Measurements from ENCODE around the gene CBX5. TPM values are rescaled to one million over a fixed set of nuclear protein-coding genes. Genes with fewer than 3 reads are reported as not detected.

Gene CBX5
- total and polyA plus RNA-seq, 2 donors (not counting 1 experiment from before 2014, with no cell fraction given): 27.7 to 64.0 TPM

DNA sequence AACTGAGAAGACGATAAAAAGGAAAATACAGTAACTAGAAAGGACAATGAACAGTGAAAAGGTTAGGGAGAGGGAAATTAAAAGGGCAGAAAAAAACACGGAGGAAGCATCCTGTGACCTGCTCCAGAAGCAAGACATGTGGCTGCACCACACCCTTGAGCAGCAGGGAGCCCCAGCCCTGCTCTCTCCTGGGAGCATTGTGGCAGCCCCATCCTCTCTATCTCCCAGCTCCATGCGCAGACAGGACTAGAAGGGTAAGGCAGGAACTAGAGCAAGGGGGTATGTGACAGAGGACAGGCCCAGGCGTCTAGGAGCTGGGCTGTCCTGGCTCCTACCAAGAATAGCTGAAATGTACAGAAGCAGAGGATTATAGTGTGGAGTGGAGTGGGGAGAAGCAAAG lies 52.5 kb downstream of the CBX5 start:
- Histone ChIP-seq H3K9ac (ENCODE audit: insufficient read depth, low read length) (no peak overlapping the region), H3K79me2 (ENCODE audit: control insufficient read depth, insufficient read depth, low read length) (no peaks in the 10 kb centered on the region), H3K4me2 (ENCODE audit: extremely low read depth, insufficient read depth, low read length) (no peak overlapping the region), H3K4me1 (ENCODE audit: control insufficient read depth, extremely low read depth, insufficient read depth, low read length) (peaks cover 15% of the 10 kb centered on the region), H3K27me3 (ENCODE audit: control insufficient read depth, insufficient read depth, low read length) (no peaks in the 10 kb centered on the region), H3K4me3 (replicated peaks in 1 of 4; ENCODE audit: control extremely low read depth in 1 of 4, insufficient read depth in 1 of 4, low read depth in 3 of 4, low read length in 4 of 4) (no peak overlapping the region), H3K27ac (ENCODE audit: insufficient read depth, low read length) (no peak overlapping the region), H2AFZ (ENCODE audit: low read length) (no peak overlapping the region), H3K36me3 (ENCODE audit: control insufficient read depth, insufficient read depth, low read length) (peaks cover 2% of the 10 kb centered on the region), H4K20me1 (ENCODE audit: control insufficient read depth, extremely low read depth, insufficient read depth, low read length) (no peaks in the 10 kb centered on the region), H3K9me3 (ENCODE audit: control insufficient read depth, insufficient read depth, low read depth, low read length) (no peaks in the 10 kb centered on the region)
- TF ChIP-seq EZH2 (IDR thresholded peaks at IDR 0.05; ENCODE audit: low read length, missing control alignments): no peak
- TF ChIP-seq, protein P1, sequence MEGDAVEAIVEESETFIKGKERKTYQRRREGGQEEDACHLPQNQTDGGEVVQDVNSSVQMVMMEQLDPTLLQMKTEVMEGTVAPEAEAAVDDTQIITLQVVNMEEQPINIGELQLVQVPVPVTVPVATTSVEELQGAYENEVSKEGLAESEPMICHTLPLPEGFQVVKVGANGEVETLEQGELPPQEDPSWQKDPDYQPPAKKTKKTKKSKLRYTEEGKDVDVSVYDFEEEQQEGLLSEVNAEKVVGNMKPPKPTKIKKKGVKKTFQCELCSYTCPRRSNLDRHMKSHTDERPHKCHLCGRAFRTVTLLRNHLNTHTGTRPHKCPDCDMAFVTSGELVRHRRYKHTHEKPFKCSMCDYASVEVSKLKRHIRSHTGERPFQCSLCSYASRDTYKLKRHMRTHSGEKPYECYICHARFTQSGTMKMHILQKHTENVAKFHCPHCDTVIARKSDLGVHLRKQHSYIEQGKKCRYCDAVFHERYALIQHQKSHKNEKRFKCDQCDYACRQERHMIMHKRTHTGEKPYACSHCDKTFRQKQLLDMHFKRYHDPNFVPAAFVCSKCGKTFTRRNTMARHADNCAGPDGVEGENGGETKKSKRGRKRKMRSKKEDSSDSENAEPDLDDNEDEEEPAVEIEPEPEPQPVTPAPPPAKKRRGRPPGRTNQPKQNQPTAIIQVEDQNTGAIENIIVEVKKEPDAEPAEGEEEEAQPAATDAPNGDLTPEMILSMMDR (conservative IDR thresholded peaks at IDR 0.05 in 1 of 2, IDR thresholded peaks at IDR 0.05 in 1 of 2; ENCODE audit: low read depth in 1 of 2, low read length in 2 of 2): no peak
- DNase-seq (ENCODE audit: low read depth in 2 of 2): no peak

DNA sequence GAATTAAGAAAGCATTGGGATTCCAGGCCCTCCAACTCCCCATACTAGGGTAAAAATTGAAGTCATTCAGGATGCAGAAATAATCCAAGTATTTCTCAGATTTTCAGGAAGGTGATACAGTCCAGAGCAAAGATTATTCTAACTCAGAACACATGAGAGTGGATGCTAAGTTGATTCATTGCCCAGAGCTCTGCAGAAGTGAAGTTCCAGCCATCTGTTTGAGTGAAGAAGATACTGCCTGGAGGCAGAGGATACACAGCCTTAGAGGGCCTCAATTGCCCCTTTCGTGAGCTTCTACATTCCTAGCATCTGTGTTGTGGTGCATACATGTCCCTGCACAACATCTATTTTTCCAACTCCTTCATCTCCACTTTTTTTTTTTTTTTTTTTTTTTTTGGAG lies 54.3 kb downstream of the CBX5 start:
- Histone ChIP-seq H4K20me1 (ENCODE audit: control insufficient read depth, extremely low read depth, insufficient read depth, low read length) (no peaks in the 10 kb centered on the region), H3K27me3 (ENCODE audit: control insufficient read depth, insufficient read depth, low read length) (no peaks in the 10 kb centered on the region), H3K4me1 (ENCODE audit: control insufficient read depth, extremely low read depth, insufficient read depth, low read length) (peaks cover 20% of the 10 kb centered on the region), H3K4me2 (ENCODE audit: extremely low read depth, insufficient read depth, low read length) (no peak overlapping the region), H3K79me2 (ENCODE audit: control insufficient read depth, insufficient read depth, low read length) (no peaks in the 10 kb centered on the region), H3K9me3 (ENCODE audit: control insufficient read depth, insufficient read depth, low read depth, low read length) (no peaks in the 10 kb centered on the region), H3K36me3 (ENCODE audit: control insufficient read depth, insufficient read depth, low read length) (no peaks in the 10 kb centered on the region), H3K4me3 (replicated peaks in 1 of 4; ENCODE audit: control extremely low read depth in 1 of 4, insufficient read depth in 1 of 4, low read depth in 3 of 4, low read length in 4 of 4) (no peak overlapping the region), H3K27ac (ENCODE audit: insufficient read depth, low read length) (no peak overlapping the region), H2AFZ (ENCODE audit: low read length) (no peak overlapping the region), H3K9ac (ENCODE audit: insufficient read depth, low read length) (no peak overlapping the region)
- TF ChIP-seq, protein P1 (conservative IDR thresholded peaks at IDR 0.05 in 1 of 2, IDR thresholded peaks at IDR 0.05 in 1 of 2; ENCODE audit: low read depth in 1 of 2, low read length in 2 of 2): no peak
- no peak for TF ChIP-seq EZH2 (IDR thresholded peaks at IDR 0.05; ENCODE audit: low read length, missing control alignments)
- DNase-seq (ENCODE audit: low read depth in 2 of 2): no peak

DNA sequence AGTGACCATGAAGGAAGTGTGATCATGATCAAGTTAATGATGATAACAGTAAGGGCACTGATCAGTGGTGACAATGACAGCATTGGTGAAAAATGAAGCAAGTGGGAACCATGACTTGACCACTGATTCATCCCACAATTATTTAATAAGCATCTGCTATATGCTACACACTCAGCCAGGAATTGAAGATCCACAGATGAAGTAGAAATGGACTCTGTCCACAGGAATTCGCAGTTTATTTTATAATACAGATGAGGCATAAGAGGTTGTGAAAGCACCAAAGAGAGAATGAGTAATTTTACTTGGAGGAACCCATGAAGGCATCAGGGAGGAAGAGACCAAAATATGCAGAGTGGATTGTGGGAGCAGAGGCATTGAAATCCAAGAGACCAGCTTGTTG lies 57.3 kb downstream of the CBX5 start:
- peak overlapping the region; percentile 36 for H2AFZ ChIP-seq (ENCODE audit: low read length)
- peak overlapping the region; percentile 48 for H3K4me2 ChIP-seq (ENCODE audit: extremely low read depth, insufficient read depth, low read length)
- no peaks in the 10 kb centered on the region for H3K36me3 ChIP-seq (ENCODE audit: control insufficient read depth, insufficient read depth, low read length)
- no peak overlapping the region for H3K9ac ChIP-seq (ENCODE audit: insufficient read depth, low read length)
- H3K27ac ChIP-seq (ENCODE audit: insufficient read depth, low read length): peak overlapping the region; percentile 78
- DNase-seq (ENCODE audit: low read depth in 2 of 2): peak; percentile 93 to 98
- H3K4me1 ChIP-seq (ENCODE audit: control insufficient read depth, extremely low read depth, insufficient read depth, low read length): peaks cover 15% of the 10 kb centered on the region
- TF ChIP-seq, protein P1 (conservative IDR thresholded peaks at IDR 0.05 in 1 of 2, IDR thresholded peaks at IDR 0.05 in 1 of 2; ENCODE audit: low read depth in 1 of 2, low read length in 2 of 2): no peak
- no peak for TF ChIP-seq EZH2 (IDR thresholded peaks at IDR 0.05; ENCODE audit: low read length, missing control alignments)
- H3K4me3 ChIP-seq (replicated peaks in 1 of 4; ENCODE audit: control extremely low read depth in 1 of 4, insufficient read depth in 1 of 4, low read depth in 3 of 4, low read length in 4 of 4): no peak overlapping the region
- no peaks in the 10 kb centered on the region for H3K79me2 ChIP-seq (ENCODE audit: control insufficient read depth, insufficient read depth, low read length)
- no peaks in the 10 kb centered on the region for H3K9me3 ChIP-seq (ENCODE audit: control insufficient read depth, insufficient read depth, low read depth, low read length)
- H4K20me1 ChIP-seq (ENCODE audit: control insufficient read depth, extremely low read depth, insufficient read depth, low read length): no peaks in the 10 kb centered on the region
- no peaks in the 10 kb centered on the region for H3K27me3 ChIP-seq (ENCODE audit: control insufficient read depth, insufficient read depth, low read length)
